BLaER1 treated with 17β-estradiol and CSF1 and Interleukin-3, amounts not matched to agents 10 nM and 100 nM (cell line): Measurements from ENCODE around the gene MRTFB.
A peak's percentile ranks its signal among the peaks of the same experiment; 100 is the strongest.

Source experiments
- H3K27ac ChIP-seq, 11 experiments: shearing (Covaris generic); formaldehyde crosslinking; 2 replicates each; pipeline ENCODE4 v1.8.1; 2022
- H3K27me3 ChIP-seq, 11 experiments: shearing (Covaris generic); formaldehyde crosslinking; 2 replicates each; pipeline ENCODE4 v1.8.1; 2022
- H3K36me3 ChIP-seq, 11 experiments: shearing (Covaris generic); formaldehyde crosslinking; 2 replicates each; pipeline ENCODE4 v1.8.1; 2022
- H3K4me1 ChIP-seq, 10 experiments: shearing (Covaris generic); formaldehyde crosslinking; 2 replicates each; pipeline ENCODE4 v1.8.1; 2022
- H3K4me2 ChIP-seq, 11 experiments: shearing (Covaris generic); formaldehyde crosslinking; 2 replicates each; pipeline ENCODE4 v1.8.1; 2022
- H3K4me3 ChIP-seq, 10 experiments: shearing (Covaris generic); formaldehyde crosslinking; 2 replicates each; pipeline ENCODE4 v1.8.1; 2022
- H3K9ac ChIP-seq, 11 experiments: shearing (Covaris generic); formaldehyde crosslinking; 2 replicates each; pipeline ENCODE4 v1.8.1; 2022
- H3K9me3 ChIP-seq, 11 experiments: shearing (Covaris generic); formaldehyde crosslinking; replicated peaks in 1 of 11; 2 replicates each; pipeline ENCODE4 v1.8.1; 2022
- H4K20me1 ChIP-seq, 11 experiments: shearing (Covaris generic); formaldehyde crosslinking; 2 replicates each; pipeline ENCODE4 v1.8.1; 2022
- Cebpa-rat ChIP-seq, 11 experiments: shearing (Covaris generic); IDR thresholded peaks; 2 replicates each; pipeline ENCODE4 v1.8.1; 2022

MRTFB gene

GRCh38 chr16:14315683-14316320 lies 244.7 kb downstream of the MRTFB start:
- Histone ChIP-seq H4K20me1 (peaks cover 0 to 15% (median 0%) of the 10 kb centered on the region in 11 experiments; a peak in 5 of 22 replicates), H3K27ac (no peak overlapping the region), H3K9ac (no peak overlapping the region), H3K9me3 (peaks cover 0 to 17% (median 0%) of the 10 kb centered on the region in 11 experiments; a peak in 3 of 22 replicates), H3K4me2 (0 out of 22 replicates have a peak overlapping the region, but pooled peaks of 1 of the 11 experiments have one; percentile 22), H3K4me3 (no peak overlapping the region), H3K4me1 (peaks cover 1 to 47% (median 24%) of the 10 kb centered on the region in 10 experiments), H3K27me3 (no peaks in the 10 kb centered on the region), H3K36me3 (0 out of 22 replicates have a peak, but pooled peaks cover 0 to 5% (median 0%) of the 10 kb centered on the region in 11 experiments)
- TF ChIP-seq Cebpa-rat (IDR thresholded peaks at IDR 0.05): no peak
